BE2C (cell line): ENCODE measurements around the gene MRPS34.

Source experiments
- DNase-seq: peaks from one replicate; pipeline ENCODE4 v3.0.0-alpha.2; 2020
- H3K27me3 ChIP-seq: fragments of 250-450 bp; sonication (Bioruptor Pico); 2 replicates; pipeline ENCODE4 v1.5.1; 2020; ENCODE audit warnings: mild to moderate bottlenecking
- H3K36me3 ChIP-seq: fragments of 250-450 bp; sonication (Bioruptor Pico); 2 replicates; pipeline ENCODE4 v1.5.1; 2020; ENCODE audit warnings: mild to moderate bottlenecking
- H3K4me1 ChIP-seq: fragments of 250-450 bp; sonication (Bioruptor Pico); 2 replicates; pipeline ENCODE4 v1.5.1; 2020
- H3K4me3 ChIP-seq: 2 replicates; pipeline ENCODE4 v1.5.1; 2011; ENCODE audit warnings: low read depth, low read length
- H3K9me3 ChIP-seq: fragments of 250-450 bp; sonication (Bioruptor Pico); 2 replicates; pipeline ENCODE4 v1.5.1; 2020
- TF ChIP-seq, protein P1 (sequence below): IDR thresholded peaks from 2 replicates; pipeline ENCODE4 v1.5.1; 2012; ENCODE audit warnings: mild to moderate bottlenecking, low read depth, low read length

Gene MRPS34

DNA sequence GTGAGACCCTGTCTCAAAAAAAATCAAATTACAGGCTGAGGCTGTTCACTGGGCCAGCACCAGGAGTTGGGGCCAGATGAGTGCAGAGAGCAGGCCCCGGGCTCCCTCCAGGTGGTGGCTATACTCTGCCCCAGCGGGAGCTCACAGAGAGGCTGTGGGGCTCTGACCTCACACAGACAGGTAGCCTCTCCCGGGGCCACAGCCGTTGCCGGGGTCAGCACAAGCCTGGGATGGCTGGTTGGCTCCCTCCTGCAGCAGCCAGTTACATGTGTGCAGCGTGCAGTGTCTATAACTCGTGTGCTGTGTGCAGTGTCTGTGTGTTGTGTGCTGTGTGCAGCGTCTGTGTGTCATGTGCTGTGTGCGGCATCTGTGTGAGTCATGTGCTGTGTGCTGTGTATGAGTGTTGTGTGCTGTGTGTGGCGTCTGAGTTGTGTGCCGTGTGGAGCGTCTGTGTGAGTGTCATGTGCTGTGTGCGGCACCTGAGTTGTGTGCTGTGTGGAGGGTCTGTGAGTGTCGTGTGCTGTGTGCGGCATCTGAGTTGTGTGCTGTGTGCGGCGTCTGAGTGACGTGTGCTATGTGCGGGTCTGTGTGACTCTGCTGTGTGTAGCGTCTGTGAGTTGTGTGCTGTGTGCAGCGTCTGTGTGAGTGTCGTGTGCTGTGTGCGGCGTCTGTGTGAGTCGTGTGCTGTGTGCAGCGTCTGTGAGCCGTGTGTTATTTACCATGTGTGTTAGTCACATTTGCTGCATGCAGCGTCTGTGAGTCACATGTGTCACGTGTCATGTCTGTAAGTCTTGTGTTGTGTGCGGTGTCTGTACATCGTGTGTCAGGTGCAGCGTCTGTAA lies 46.1 kb downstream of the MRPS34 start:
- H3K4me1 ChIP-seq: no peaks in the 10 kb centered on the region
- no peak for DNase-seq
- TF ChIP-seq, protein P1, sequence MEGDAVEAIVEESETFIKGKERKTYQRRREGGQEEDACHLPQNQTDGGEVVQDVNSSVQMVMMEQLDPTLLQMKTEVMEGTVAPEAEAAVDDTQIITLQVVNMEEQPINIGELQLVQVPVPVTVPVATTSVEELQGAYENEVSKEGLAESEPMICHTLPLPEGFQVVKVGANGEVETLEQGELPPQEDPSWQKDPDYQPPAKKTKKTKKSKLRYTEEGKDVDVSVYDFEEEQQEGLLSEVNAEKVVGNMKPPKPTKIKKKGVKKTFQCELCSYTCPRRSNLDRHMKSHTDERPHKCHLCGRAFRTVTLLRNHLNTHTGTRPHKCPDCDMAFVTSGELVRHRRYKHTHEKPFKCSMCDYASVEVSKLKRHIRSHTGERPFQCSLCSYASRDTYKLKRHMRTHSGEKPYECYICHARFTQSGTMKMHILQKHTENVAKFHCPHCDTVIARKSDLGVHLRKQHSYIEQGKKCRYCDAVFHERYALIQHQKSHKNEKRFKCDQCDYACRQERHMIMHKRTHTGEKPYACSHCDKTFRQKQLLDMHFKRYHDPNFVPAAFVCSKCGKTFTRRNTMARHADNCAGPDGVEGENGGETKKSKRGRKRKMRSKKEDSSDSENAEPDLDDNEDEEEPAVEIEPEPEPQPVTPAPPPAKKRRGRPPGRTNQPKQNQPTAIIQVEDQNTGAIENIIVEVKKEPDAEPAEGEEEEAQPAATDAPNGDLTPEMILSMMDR: no peak
- no peak overlapping the region for H3K4me3 ChIP-seq
- no peaks in the 10 kb centered on the region for H3K27me3 ChIP-seq
- H3K36me3 ChIP-seq: peaks cover 28% of the 10 kb centered on the region
- H3K9me3 ChIP-seq: no peaks in the 10 kb centered on the region

DNA sequence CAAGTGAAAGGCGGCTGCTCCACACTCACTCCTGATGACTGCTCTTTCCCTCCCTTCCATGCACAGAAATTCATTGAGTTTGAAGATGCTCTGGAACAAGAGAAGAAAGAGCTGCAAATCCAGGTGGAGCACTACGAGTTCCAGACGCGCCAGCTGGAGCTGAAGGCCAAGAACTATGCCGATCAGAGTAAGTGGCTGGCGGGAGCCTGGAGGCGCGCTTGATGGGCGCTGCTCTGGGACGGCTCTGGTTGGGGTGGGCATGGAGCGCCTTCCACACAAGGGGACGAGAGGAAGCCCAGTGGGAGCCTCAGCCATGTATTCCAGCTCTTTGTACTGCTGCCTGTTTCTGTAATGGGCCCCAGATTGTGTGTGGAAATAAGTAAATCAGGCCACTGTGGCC lies 48.4 kb downstream of the MRPS34 start:
- H3K4me3 ChIP-seq: no peak overlapping the region
- no peak for DNase-seq
- H3K9me3 ChIP-seq: no peaks in the 10 kb centered on the region
- no peaks in the 10 kb centered on the region for H3K27me3 ChIP-seq
- H3K36me3 ChIP-seq: peaks cover 25% of the 10 kb centered on the region
- H3K4me1 ChIP-seq: no peaks in the 10 kb centered on the region
- TF ChIP-seq, protein P1: no peak

DNA sequence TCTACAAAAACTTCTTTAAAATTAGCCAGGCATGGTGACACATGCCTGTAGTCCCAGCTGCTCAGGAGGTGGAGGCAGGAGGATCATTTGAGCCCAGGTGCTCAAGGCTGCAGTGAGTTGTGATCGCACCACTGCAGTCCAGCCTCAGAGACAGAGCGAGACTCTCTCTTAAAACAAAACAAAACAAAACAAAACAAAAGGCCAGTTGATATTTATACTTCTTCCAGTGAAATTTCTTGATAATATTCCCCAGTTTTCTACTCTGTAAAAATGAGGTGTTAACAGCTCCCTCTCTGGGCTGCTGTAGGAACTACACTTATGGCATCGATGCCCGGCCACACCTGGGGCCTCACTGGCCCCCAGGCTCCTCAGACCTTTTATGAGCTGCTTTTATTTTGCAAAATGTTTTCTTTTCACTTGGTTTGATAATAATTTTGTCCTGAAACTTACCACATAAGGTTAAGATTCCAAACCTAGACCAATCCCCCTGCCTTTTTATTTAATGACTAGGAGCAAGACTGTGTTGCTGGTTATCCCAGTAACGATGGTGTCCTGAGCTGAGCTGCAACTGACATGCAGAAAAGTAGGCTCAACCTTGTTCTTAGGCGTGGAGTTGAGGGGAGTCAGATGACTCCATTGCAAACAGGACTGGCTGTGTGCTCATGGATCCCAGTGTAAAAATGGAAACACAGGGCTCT lies 49.3 kb downstream of the MRPS34 start:
- no peaks in the 10 kb centered on the region for H3K27me3 ChIP-seq
- peak; percentile 52 for DNase-seq
- no peak overlapping the region for H3K4me3 ChIP-seq
- H3K4me1 ChIP-seq: no peaks in the 10 kb centered on the region
- no peaks in the 10 kb centered on the region for H3K9me3 ChIP-seq
- TF ChIP-seq, protein P1: peak; percentile 75
- H3K36me3 ChIP-seq: peaks cover 19% of the 10 kb centered on the region
